ENCODE data around the gene AUTS2. TPM values are rescaled to one million over a fixed set of nuclear protein-coding genes. Genes with fewer than 3 reads are reported as not detected.

AUTS2 gene
- total RNA-seq, 1 experiment from 2014 or later = 42.1 TPM

DNA sequence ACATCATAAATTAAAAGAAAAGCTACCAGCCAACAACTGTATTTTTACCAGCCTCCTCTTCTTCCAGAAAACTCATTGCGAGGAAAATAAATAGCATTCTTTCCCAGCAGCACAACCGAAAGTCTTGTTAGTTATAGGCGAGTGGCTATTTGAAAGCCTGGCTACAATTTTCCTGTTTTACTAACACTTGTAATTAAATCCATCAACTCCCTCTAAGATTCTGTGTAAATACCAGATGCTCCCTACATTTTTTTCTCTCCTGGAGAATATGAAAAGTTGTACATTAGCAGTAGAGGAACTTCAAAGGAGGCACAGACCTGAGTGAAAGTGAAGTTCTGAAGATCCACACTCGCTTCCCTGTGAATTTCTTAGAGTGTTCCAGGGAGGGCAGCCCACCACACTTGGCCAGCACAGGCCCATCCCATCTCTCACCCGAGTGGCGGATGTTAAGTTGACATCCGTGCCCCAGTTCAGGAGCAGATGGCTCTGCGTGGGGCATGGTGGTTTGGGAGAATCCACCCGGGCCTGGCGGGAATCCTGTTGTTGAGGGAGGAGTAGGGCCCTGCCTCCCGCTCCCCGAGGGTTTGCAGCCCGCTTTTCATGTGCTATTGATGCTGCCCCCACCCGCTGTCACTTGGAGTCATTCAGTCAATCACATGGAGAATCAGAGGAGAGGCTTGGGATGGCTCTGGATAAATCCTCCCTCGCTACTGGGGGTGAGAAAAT, 1082.6 kb downstream of the AUTS2 start:
- Histone ChIP-seq H3K4me1 (ENCODE audit: insufficient read depth, low read length, poor library complexity, severe bottlenecking) (no peaks in the 10 kb centered on the region), H3K9me3 (ENCODE audit: low read depth, low read length, poor library complexity, severe bottlenecking) (no peaks in the 10 kb centered on the region), H3K4me3 (ENCODE audit: low read depth, low read length, poor library complexity, severe bottlenecking) (no peak overlapping the region), H3K27me3 (replicated peaks; ENCODE audit: insufficient read depth, low read depth, low read length, poor library complexity) (no peaks in the 10 kb centered on the region), H3K27ac (ENCODE audit: low read depth, low read length, poor library complexity, severe bottlenecking) (no peak overlapping the region), H3K36me3 (ENCODE audit: insufficient read depth, low read length, poor library complexity, severe bottlenecking) (no peaks in the 10 kb centered on the region)
- TF ChIP-seq EZH2 (IDR thresholded peaks at IDR 0.05; ENCODE audit: borderline replicate concordance, low read depth, low read length, poor library complexity, severe bottlenecking) = no peak
- TF ChIP-seq, protein P1, sequence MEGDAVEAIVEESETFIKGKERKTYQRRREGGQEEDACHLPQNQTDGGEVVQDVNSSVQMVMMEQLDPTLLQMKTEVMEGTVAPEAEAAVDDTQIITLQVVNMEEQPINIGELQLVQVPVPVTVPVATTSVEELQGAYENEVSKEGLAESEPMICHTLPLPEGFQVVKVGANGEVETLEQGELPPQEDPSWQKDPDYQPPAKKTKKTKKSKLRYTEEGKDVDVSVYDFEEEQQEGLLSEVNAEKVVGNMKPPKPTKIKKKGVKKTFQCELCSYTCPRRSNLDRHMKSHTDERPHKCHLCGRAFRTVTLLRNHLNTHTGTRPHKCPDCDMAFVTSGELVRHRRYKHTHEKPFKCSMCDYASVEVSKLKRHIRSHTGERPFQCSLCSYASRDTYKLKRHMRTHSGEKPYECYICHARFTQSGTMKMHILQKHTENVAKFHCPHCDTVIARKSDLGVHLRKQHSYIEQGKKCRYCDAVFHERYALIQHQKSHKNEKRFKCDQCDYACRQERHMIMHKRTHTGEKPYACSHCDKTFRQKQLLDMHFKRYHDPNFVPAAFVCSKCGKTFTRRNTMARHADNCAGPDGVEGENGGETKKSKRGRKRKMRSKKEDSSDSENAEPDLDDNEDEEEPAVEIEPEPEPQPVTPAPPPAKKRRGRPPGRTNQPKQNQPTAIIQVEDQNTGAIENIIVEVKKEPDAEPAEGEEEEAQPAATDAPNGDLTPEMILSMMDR (conservative IDR thresholded peaks at IDR 0.05; ENCODE audit: low read depth, low read length) = no peak
- intact Hi-C loops (cut with micrococcal nuclease; ENCODE audit: unreplicated experiment) = no loop called here
- CTCF ChIA-PET = no interaction called here
- DNase-seq (ENCODE audit: low spot score) = no peak
- POLR2A ChIA-PET (ENCODE audit: low non-redundant PET) = no interaction called here
- BruUV-seq (replicated peaks) = no TSS peak

DNA sequence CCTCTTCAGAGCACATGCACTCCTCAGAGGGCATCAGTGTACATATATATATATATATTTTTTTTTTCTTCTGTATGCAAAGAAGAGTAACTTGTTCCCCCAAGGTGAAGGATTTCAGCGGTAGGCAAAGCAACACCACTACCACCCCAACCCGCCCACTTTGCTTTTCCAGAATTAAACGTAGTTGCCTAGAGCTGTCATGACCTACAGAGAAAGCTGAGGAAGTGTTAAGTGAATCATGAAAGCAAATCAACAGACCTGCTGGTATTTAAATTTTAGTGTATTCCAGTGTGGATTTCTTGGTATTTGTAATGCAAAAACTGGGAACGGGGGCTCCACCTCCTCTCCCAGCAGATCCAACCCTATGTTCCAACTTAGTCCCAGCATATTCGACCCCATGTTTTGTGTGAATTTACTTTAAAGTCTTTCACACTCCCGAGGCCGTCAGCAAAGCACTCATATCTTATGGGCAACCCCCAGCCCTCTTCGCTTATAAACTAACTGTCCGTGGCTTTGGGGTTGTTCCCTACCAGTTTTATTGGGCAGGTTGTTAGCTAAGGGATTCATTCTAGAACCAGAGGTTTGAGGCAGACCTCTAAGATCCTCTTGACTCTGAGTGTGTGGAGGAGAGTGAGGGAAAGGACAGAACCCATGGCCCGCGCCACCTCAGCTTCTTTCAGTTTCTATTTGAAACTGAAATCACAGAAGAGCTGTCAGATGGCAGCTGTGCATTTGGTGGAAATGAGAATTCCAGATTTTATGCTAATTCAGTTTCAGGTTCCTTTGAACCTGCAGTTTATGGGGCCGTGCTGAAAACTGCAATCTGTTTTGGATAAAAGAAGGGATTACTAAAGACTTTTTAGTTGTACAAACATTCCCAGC, 1083.4 kb downstream of the AUTS2 start:
- H3K36me3 ChIP-seq (ENCODE audit: insufficient read depth, low read length, poor library complexity, severe bottlenecking) = no peaks in the 10 kb centered on the region
- H3K9me3 ChIP-seq (ENCODE audit: low read depth, low read length, poor library complexity, severe bottlenecking) = no peaks in the 10 kb centered on the region
- no peak overlapping the region for H3K4me3 ChIP-seq (ENCODE audit: low read depth, low read length, poor library complexity, severe bottlenecking)
- TF ChIP-seq, protein P1 (conservative IDR thresholded peaks at IDR 0.05; ENCODE audit: low read depth, low read length) = no peak
- no peak for TF ChIP-seq EZH2 (IDR thresholded peaks at IDR 0.05; ENCODE audit: borderline replicate concordance, low read depth, low read length, poor library complexity, severe bottlenecking)
- no TSS peak for BruUV-seq (replicated peaks)
- POLR2A ChIA-PET (ENCODE audit: low non-redundant PET) = no interaction called here
- CTCF ChIA-PET = no interaction called here
- H3K4me1 ChIP-seq (ENCODE audit: insufficient read depth, low read length, poor library complexity, severe bottlenecking) = no peaks in the 10 kb centered on the region
- no peak overlapping the region for H3K27ac ChIP-seq (ENCODE audit: low read depth, low read length, poor library complexity, severe bottlenecking)
- H3K27me3 ChIP-seq (replicated peaks; ENCODE audit: insufficient read depth, low read depth, low read length, poor library complexity) = no peaks in the 10 kb centered on the region
- DNase-seq (ENCODE audit: low spot score) = no peak
- intact Hi-C loops (cut with micrococcal nuclease; ENCODE audit: unreplicated experiment) = no loop called here

DNA sequence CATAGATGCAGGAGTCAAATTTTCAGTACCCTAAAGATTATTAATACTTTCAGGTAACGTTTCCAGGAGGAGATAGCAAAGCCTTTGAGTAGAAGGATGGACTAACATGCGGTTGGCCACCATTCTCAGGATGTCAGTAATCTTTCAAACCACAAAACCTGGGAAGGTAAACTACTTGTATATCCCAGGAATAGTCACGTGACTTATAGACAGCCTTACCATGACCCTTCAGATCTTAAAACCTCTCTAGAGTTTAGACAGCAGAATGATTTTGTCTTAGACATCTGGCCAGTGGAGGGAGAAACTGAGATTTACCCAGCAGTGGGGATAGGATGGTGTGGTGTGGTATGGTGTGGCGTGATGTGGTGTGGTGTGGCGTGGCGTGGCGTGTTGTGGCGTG, 1085.9 kb downstream of the AUTS2 start:
- ChIA-PET POLR2A (ENCODE audit: low non-redundant PET) (no interaction called here), CTCF (interaction anchor here (0.7 kb wide), 1 partner anchor 530 kb away, joined by 3 read pairs; no protein-coding TSS in a partner anchor)
- intact Hi-C loops (cut with micrococcal nuclease; ENCODE audit: unreplicated experiment) = no loop called here
- no peaks in the 10 kb centered on the region for H3K27me3 ChIP-seq (replicated peaks; ENCODE audit: insufficient read depth, low read depth, low read length, poor library complexity)
- H3K4me1 ChIP-seq (ENCODE audit: insufficient read depth, low read length, poor library complexity, severe bottlenecking) = no peaks in the 10 kb centered on the region
- no peaks in the 10 kb centered on the region for H3K9me3 ChIP-seq (ENCODE audit: low read depth, low read length, poor library complexity, severe bottlenecking)
- TF ChIP-seq, protein P1 (conservative IDR thresholded peaks at IDR 0.05; ENCODE audit: low read depth, low read length) = no peak
- no peak for TF ChIP-seq EZH2 (IDR thresholded peaks at IDR 0.05; ENCODE audit: borderline replicate concordance, low read depth, low read length, poor library complexity, severe bottlenecking)
- no peak overlapping the region for H3K27ac ChIP-seq (ENCODE audit: low read depth, low read length, poor library complexity, severe bottlenecking)
- no TSS peak for BruUV-seq (replicated peaks)
- H3K36me3 ChIP-seq (ENCODE audit: insufficient read depth, low read length, poor library complexity, severe bottlenecking) = no peaks in the 10 kb centered on the region
- DNase-seq (ENCODE audit: low spot score) = no peak
- H3K4me3 ChIP-seq (ENCODE audit: low read depth, low read length, poor library complexity, severe bottlenecking) = no peak overlapping the region

Data from A673 (cell line).